Measurements from ENCODE around the gene UEVLD.

UEVLD gene

GRCh38 chr11:18498039-18498438 is 90.5 kb downstream of the UEVLD start:
- DNase-seq (ENCODE audit: low read depth), result no peak

DNA sequence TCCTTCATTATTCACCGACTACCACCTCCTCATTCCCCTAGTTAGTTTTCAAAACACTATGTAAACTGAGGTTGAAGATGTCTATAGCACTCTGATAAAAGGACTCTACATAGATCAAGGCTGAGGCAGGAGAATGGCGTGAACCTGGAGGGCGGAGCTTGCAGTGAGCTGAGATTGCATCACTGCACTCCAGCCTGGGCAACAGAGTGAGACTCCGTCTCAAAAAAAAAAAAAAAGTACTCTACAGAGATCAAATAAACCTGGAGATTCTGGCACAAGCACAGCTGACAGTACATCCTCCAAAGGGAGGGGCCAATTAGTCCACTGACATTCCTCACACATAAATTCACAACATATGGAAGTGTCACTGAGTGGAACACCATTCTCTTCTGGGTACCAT is 92.8 kb downstream of the UEVLD start:
- DNase-seq (ENCODE audit: low read depth), result no peak

DNA sequence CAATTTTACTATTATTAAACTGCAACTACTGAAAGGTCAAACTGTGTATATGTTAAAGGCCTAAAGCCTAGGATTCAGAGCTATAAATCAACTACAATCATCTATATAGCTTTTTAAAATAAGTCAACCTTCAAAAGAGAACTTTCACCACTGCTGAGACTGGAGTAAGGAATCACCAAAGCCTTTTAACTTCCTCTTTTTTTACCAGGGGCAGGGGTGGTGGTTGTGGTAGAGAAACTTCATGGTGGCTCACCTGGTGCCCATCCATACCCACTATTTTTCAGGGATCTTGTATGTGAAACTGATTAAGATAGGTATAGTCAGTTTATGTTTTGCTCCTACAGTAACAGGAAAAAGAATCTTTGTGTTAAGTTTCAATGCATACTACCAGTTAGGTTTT is 93.3 kb downstream of the UEVLD start:
- DNase-seq (ENCODE audit: low read depth), result no peak

- DNase-seq (ENCODE audit: low read depth), result no peak
Observed at GRCh38 chr11:18493310-18493709, 95.2 kb downstream of the UEVLD start.

- DNase-seq (ENCODE audit: low read depth), result no peak
Observed at GRCh38 chr11:18492888-18493287, 95.6 kb downstream of the UEVLD start.

- no peak for DNase-seq (ENCODE audit: low read depth)
Observed at GRCh38 chr11:18491924-18492323, 96.6 kb downstream of the UEVLD start.

DNA sequence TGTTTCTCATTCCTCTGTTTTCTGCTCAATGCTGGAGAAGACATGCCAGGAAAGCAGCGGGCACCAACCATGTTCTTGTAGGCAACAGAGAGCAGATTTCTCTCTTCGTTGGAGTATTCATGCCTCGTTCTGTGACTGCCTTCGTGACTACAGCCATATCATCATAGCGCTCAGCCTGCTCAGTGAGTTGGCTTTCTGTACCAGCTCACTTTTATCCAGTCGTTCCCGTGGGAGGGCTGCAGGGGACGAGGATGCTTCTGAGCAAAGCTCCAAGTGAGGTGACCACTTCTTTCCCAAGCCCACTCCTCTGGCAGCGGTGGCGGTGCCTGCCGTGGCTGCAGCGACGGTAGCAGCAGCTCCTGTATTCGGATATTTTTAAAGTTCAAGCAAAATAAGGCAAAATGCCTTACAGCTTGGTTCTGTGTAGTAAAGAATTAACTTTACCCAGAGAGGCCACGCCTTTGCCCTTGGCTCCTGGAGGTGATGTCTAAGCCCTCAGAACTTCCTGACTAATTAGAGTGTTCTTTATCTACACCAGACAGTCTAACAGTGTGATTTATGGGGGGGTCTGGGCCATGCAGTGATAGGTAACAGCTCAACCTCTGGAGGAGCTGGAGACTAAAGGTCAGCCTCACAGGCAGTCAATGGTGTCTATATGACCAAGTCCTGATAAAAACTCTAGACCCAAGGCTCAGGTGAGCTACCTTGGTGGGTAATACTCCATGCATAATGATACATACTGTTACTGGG is 97.6 kb downstream of the UEVLD start:
- DNase-seq (ENCODE audit: low read depth), result no peak

- DNase-seq (ENCODE audit: low read depth), result no peak
Observed at GRCh38 chr11:18490319-18490718, 98.2 kb downstream of the UEVLD start.

GRCh38 chr11:18485913-18486528 is 102.5 kb downstream of the UEVLD start:
- DNase-seq (ENCODE audit: low read depth), result no peak
